GM21526 (cell line): ENCODE measurements around the gene SSH2.
"Not testable (repeated sequence)": the region's sequence is repeated elsewhere in the genome, so short reads cannot be mapped to it uniquely, and the experiment has no call there.

ENCODE experiments used
- ATAC-seq: cut with Tn5 transposase; IDR thresholded peaks from one replicate; pipeline ENCODE4 v1.9.1; 2021; ENCODE audit warnings: moderate library complexity; ENCODE audit not compliant: unreplicated experiment, low FRiP score

The SSH2 gene

GRCh38 chr17:29881256-29881655 lies 48.8 kb downstream of the SSH2 start:
- ATAC-seq = no peak

- no peak for ATAC-seq
Measured at GRCh38 chr17:29880031-29880430, 50.0 kb downstream of the SSH2 start.

- no peak for ATAC-seq
Measured at GRCh38 chr17:29874931-29875596, 55.0 kb downstream of the SSH2 start.

- not testable (repeated sequence) for ATAC-seq
Measured at GRCh38 chr17:29874358-29874757, 55.7 kb downstream of the SSH2 start.

- ATAC-seq = no peak
Measured at GRCh38 chr17:29873476-29873875, 56.6 kb downstream of the SSH2 start.

- ATAC-seq = no peak
Measured at GRCh38 chr17:29870836-29871465, 59.1 kb downstream of the SSH2 start.

- no peak for ATAC-seq
Measured at GRCh38 chr17:29867643-29868181, 62.3 kb downstream of the SSH2 start.

- ATAC-seq = no peak
Measured at GRCh38 chr17:29866746-29867404, 63.2 kb downstream of the SSH2 start.

GRCh38 chr17:29864615-29865014 lies 65.4 kb downstream of the SSH2 start:
- ATAC-seq = no peak

- ATAC-seq = not testable (repeated sequence)
Measured at GRCh38 chr17:29864123-29864522, 65.9 kb downstream of the SSH2 start.

- no peak for ATAC-seq
Measured at GRCh38 chr17:29862951-29863350, 67.1 kb downstream of the SSH2 start.

GRCh38 chr17:29862127-29862526 lies 67.9 kb downstream of the SSH2 start:
- ATAC-seq = no peak

GRCh38 chr17:29859445-29859844 lies 70.6 kb downstream of the SSH2 start:
- ATAC-seq = not testable (repeated sequence)

- no peak for ATAC-seq
Measured at GRCh38 chr17:29857823-29858222, 72.2 kb downstream of the SSH2 start.

- ATAC-seq = not testable (repeated sequence)
Measured at GRCh38 chr17:29857105-29857504, 72.9 kb downstream of the SSH2 start.

GRCh38 chr17:29855686-29856085 lies 74.3 kb downstream of the SSH2 start:
- no peak for ATAC-seq

GRCh38 chr17:29848737-29849136 lies 81.3 kb downstream of the SSH2 start:
- ATAC-seq = no peak

GRCh38 chr17:29847527-29848400 lies 82.3 kb downstream of the SSH2 start:
- ATAC-seq = no peak

GRCh38 chr17:29847118-29847517 lies 82.9 kb downstream of the SSH2 start:
- no peak for ATAC-seq

GRCh38 chr17:29846298-29846697 lies 83.7 kb downstream of the SSH2 start:
- no peak for ATAC-seq
